ENCODE results near the gene SSR4.
"Not testable (repeated sequence)": the region's sequence is repeated elsewhere in the genome, so short reads cannot be mapped to it uniquely, and the experiment has no call there.

Gene SSR4
- 51.3 to 148 (median 98.3) reads per million in 3 experiments for total RNA-seq

DNA sequence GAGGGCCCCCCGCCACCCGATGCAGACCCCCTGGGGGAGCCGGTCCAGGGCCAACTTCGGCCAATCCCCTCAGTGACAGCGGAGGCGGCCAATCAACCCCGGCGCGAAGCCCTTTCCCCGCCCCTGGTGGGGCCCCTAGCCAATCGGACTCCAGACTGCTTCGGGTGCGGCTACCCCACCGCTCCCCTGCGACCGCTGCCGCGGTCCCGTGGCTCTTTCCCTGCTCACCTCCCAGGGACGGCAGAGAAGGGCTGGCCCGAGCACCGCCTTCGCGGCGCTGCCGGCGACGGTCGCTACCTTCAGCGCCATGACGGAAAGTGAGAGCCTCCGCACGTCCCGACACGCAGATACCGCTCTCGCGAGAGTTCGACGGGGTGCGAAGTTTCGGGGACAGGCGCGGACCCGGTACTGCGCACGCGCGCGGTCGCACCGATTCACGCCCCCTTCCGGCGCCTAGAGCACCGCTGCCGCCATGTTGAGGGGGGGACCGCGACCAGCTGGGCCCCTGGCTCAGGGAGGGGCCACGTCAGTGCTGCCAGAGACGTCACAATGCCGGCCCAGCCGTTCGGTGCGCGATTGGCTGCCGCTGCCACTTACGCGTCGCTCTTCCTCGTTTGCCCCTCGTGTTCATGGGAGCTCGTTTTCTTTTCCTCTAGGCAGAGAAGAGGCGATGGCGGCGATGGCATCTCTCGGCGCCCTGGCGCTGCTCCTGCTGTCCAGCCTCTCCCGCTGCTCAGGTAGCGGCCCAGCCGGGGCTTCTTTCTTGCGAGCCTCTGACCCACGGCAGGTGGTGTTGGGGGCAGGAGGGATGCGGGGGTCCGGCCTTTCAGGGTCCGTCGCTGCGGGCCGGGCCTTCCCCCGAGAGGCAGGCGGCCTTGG lies at the start of gene SSR4, which contains the start of gene IDH3G:
Gene SSR4 (plus strand): TSS at position 651 of the 879 bp plus-strand sequence. CDS start 20 bp downstream, at position 671.
Gene IDH3G (minus strand): TSS at position 358 of the 879 bp plus-strand sequence. CDS start 49 bp downstream, at position 309.
- peak; percentile 94 for DNase-seq

DNA sequence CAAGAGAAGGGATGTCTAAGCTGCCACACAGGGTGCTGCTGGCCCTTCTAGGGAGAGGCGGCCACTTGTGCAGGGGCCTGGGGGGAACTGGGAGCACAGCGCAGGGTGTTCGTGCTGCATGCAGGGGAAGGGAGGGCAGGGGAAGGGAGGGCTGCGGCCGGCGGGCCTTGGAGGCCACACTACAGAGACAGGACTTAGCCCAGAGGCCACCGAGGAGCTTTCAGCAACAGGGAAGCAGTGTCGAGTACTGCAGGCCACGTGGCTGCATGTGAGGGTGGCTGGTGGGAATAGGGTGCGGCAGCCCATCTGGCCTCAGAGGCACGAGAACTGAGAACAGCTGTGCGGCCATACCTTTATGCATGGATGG lies 49.4 kb upstream of the SSR4 start:
- not testable (repeated sequence) for DNase-seq

DNA sequence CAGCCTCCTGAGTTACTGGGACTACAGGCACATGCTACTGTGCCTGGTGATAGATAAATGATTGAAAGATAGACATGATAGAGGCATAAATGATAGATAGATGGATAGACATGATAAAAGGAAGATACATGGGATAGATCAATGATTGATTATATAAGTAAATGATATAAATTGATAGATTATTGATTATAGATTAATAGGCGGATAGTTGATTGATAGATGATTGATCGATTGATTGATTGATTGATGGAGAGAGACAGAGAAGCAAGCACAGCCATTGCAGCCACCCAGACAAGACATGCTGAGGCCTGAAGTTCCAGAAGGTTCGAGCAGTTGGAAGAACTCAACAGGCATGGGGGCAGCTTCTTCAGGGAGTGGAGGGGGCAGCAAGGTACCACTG lies 48.1 kb upstream of the SSR4 start:
- no peak for DNase-seq

DNA sequence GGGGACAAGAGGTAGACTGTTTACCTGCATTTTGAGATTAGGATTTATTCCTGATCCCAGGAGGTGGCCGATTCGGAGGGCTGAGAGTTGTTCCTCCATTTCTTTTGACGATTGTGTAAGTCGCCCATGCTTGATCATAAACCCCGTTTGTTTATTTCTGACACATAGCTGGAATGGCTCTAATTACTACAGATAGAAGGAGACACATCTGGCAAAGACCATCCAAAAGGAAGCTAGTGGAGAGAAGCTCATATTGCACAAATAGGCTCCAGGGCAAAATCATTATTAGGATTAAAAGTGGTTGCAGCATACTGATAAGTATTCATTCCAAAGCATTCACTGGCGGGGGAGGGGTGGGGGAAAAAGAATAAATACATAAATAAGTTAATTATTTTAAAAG lies 47.5 kb upstream of the SSR4 start:
- not testable (repeated sequence) for DNase-seq

DNA sequence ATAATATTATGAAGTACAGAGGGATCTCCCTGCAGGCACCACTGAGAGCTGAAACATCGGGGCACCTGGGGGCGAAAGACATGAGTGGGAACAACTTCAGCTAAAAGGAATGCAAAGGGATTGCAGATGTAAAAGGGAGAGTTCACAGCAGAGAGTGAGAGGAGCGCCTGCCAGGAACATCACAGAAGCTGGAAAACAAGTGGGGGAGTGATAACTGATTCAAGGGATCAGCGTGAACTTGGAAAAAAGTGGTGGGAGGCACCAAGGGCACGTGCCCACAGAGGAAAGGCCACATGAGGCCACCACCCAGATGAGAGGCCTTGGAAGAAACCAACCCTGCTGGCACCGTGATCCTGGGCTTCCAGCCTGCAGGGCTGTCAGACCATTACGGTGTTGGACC lies 45.5 kb upstream of the SSR4 start:
- DNase-seq, result not testable (repeated sequence)

DNA sequence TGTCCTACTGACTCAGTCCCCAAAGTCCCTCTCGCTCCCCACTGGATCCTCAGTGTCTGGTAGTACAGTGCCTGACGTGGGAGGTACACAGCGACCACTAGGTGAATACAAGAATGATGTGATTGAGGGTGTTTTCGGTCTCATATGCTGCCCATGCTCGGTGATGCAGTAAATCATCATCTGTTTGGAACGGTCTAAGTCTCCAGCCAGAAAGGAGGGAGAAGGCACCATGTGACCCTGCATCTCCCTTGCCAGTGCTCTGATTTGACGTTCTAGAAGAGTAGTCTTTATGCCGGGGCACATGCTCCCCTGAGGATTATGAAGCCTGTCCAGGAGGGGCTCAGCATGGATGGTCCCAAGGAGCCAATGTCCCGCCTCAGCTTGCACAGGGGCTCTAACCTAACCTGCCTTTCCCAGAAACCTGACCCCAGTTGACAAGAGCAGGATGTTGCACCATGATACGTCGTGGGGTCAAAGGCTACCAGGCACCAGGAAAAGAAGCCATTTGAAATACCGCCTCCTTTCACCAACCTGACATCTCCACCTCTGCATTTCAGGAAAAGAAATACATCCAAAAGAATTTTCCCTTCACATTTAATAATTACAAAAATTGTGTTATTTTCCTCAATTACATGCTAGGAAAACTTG lies 44.2 kb upstream of the SSR4 start:
- DNase-seq, result no peak

DNA sequence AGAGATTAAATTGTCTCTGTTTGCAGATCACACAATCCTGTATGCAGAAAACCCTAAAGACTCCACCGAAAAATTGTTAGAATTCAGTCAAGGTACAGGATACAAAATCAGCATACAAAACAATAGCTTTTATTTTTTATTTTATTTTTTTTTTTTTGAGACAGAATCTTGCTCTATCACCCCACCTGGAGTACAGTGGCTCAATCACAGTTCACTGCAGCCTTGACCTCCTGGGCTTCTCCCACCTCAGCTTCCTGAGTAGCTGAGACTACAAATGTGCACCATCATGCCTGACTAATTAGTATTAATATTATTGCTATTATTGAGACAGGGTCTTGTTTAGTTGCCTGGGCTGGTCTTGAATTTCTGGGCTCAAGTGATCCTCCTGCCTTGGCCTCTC lies 39.3 kb upstream of the SSR4 start:
- DNase-seq, result no peak

DNA sequence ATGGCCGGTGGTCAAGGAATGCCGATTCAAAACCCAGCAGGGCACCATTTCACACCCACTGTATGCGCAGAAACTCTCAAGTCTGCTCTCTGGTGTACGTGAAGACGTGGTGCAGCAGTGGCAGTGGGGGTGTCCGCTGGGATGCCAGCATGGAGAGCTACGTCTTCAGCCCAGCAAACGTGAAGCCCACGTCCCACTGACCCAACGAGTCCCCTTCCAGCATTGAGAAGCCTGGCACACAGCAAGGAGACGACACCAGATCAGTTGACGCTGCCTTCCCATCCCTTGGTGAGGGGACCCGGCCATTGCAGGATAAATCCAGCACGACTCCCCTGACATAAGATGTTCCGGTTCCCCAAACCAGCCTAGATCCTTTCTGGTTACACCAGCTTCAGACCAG lies 32.6 kb upstream of the SSR4 start:
- DNase-seq, result no peak

DNA sequence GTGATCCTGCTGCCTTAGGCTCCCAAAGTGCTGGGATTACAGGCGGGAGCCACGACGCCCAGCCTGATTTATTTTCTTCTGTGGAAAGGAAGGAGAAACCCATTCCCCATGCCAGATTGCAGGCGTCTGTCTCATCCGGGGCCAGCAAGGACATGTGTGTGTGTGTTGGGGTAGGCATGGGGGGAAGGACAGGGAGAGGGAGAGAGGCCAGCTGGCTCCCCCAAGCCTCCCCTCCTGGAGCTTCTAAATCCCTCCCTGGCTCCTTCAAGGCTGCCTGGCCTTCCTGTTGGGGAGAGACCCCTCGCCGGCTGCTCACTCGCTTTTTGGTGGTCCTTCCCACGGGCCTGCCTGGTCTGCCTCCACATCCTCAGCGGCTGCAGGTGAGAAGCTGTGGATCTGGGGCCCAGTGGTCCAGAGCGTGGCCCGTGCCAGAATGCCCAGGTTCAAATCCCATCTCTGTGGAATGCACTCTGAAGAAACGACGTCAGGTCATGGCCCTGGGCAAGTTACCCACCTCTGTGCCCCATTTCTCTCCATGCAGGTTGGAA lies 31.8 kb upstream of the SSR4 start:
- no peak for DNase-seq

DNA sequence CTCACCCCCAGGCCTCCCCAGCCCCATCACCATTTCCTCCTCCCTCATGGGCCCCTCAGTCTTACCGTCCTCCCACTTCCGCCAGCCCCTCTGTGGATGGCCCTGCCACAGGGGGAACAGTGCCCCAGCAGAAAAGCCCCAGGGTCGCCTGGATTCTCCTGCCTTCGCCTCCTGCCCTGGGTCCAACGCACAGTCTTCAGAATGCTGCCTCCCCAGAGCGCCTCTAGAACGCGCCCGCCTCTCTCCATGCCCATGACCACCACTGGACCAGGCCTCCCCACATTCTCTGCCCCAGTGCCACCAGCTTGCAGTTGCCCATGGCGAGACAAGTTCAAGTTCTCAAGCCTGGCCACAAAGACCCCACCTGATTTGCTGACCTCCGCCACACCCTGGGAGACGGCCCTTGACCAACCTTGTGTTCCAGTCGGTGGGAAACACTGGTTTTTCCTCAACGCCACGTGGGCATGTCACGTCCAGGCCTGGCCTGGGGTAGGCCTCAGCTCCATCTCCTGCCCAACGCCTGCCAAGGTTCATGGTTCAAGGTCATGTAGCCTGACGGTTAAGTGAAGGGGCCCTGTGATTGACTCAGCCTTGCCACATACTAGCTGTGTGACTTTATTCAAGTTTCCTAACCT lies 31.1 kb upstream of the SSR4 start:
- DNase-seq, result no peak

DNA sequence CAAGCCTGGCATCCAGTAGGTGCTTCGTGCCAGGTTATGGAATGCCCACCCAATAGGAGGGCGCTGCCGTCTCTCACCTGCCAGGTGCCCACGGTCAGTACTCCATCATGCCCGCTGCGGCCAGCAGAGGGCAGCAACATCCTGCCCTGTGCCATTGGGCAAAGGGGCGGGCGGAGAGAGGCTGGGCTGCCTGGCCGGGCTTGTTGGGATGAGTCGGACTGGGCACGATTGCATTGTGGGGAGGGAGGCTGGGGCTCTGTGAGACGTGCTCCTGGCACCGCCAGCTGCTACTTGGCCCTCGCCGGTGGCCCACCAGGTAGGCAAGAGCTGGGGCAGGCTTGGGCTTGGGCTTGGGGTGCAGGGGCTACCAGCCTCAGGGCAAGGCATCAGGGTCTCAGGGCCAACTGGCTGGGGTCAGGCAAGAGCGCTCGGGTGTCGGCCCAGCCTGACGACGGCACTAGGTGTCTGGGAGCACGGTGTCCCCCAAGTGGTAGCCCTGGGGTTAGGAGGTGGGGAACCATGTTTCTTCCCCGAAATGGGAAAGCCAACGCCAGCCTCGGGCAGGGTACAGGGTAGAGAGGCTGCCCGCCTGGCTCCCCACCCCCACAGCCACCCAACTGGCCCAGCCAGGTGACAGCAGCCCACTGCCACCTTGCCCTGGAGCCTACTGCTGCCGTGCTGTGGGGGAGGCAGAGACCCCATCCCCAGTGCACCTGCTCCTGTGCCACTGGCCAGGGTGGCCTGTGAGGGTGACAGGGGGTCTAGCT lies 30.3 kb upstream of the SSR4 start, which contains the start of gene PLXNB3:
Gene PLXNB3 (plus strand): TSS at position 261 of the 767 bp plus-strand sequence. CDS start 1,287 bp downstream, outside the sequence.
- peak; percentile 65 for DNase-seq

DNA sequence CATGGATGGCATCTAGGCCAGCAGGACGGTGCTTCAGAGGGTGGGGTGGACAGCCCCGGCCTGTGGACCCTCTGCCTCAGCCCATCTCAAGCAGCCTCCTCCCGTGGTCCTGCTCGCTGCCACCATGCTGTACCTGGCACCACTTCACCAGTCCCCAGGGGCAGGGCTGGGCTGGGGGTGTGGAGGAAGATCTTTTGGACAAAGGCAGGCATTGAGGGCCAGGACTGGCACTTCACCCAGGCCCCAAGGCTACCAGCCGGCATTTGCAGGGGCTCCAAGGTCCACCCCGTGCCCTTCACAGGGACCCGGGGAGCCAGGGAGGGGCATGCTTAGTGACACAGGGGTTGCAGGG lies 29.7 kb upstream of the SSR4 start:
- DNase-seq, result no peak

DNA sequence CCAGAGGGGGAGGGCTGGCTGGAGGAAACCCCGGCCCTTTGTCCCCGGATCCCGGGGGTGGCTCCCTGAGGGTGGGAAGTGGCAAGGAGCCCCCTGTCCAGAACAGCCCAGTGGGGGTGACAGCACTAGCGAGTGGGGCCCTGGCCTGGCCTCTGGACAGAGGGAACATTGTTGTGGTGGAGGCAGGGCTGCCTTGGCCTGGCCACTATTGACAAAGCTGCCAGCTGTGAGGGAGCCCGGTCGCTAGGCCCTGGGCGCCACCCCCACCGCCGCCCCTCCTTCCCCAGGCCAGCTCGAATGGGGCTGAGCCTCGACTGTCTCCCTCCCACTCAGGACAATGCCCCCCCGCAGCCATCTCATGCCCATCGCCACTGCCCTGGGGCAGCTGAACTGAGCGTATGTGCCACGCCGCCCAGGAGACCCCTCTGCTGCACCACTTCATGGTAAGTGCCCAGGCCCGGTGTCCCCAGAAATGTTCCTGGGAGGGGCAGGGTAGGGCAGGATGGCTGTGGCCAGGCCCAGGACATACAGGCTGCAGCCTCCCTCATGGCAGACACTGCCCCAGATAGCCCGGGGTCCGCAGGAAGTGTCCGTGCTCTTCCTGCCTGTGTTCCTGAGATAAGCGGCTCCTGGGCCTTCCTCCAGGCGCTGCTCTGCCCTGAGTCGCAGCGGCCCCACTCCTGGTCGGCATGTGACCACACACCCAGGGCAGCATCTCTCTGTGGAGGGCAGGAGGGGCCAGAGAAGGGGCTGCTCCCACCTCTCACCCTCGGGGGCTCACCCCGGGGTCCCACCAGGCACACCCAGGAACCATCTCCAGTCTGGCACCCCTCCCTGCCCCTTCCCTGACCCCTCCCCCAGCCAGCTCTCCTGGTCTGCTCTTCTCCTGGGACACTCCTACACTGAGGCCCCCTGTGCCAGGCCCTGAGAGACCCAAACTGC lies 29.1 kb upstream of the SSR4 start:
- no peak for DNase-seq

DNA sequence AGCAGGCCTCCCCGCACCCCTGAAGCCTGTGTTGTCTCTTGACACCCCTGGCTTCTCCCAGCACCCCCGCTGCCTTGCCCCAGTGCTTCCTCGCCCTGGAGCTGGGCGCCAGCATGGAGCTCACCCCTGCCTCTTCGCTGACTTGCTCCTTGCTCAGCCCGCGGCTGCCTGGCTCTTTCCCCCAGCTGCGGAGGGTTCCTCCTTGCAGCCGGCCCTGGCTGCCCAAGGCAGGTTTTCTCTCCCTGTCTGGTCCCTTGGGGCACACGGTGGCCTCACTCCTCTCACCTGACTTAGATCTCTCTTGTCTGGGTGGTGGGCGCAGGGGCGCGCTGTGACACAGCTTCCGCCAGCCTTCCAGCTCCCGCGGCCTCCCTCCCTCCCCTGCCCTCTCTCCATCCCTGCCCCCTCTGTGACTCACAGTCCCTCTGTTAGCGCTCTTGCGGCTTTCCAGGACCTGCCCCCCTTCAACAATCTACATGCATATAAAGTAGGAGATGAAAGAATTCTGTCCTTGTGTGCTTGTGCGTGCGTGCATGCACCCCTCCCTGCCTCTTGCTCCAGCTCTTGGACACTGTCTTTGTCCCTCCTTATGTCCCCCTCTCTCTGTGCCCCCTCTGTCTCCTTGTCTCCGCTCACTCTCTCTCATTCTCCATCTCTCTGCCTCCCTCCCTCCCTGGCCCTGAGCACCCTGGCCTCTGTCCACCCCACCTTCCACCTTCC lies 28.2 kb upstream of the SSR4 start:
- no peak for DNase-seq

DNA sequence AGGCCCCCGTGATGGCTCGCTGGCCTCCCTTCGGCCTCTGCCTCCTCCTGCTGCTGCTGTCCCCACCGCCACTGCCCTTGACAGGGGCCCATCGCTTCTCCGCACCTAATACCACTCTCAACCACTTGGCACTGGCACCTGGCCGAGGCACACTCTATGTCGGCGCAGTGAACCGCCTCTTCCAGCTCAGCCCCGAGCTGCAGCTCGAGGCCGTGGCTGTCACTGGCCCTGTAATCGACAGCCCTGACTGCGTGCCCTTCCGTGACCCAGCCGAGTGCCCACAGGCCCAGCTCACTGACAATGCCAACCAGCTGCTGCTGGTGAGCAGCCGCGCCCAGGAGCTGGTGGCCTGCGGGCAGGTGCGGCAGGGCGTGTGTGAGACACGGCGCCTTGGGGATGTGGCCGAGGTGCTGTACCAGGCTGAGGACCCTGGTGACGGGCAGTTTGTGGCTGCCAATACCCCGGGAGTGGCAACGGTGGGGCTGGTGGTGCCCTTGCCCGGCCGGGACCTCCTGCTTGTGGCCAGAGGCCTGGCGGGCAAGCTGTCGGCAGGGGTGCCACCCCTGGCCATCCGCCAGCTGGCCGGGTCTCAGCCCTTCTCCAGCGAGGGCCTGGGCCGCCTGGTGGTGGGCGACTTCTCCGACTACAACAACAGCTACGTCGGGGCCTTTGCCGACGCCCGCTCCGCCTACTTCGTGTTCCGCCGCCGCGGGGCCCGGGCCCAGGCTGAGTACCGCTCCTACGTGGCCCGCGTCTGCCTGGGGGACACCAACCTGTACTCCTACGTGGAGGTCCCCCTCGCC lies 27.4 kb upstream of the SSR4 start:
- DNase-seq, result no peak

DNA sequence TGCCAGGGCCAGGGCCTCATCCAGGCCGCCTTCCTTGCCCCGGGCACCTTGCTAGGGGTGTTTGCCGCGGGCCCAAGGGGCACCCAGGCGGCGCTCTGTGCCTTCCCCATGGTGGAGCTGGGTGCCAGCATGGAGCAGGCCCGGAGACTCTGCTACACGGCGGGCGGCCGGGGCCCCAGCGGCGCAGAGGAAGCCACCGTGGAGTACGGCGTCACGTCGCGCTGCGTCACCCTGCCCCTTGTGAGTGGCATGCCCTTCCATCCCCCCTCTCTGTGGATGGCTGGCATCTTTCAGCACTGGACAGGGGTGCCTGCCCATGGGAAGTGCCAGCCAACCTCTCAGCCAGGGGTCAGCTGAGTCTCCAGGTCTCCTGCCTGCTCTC lies 26.8 kb upstream of the SSR4 start:
- DNase-seq, result no peak

DNA sequence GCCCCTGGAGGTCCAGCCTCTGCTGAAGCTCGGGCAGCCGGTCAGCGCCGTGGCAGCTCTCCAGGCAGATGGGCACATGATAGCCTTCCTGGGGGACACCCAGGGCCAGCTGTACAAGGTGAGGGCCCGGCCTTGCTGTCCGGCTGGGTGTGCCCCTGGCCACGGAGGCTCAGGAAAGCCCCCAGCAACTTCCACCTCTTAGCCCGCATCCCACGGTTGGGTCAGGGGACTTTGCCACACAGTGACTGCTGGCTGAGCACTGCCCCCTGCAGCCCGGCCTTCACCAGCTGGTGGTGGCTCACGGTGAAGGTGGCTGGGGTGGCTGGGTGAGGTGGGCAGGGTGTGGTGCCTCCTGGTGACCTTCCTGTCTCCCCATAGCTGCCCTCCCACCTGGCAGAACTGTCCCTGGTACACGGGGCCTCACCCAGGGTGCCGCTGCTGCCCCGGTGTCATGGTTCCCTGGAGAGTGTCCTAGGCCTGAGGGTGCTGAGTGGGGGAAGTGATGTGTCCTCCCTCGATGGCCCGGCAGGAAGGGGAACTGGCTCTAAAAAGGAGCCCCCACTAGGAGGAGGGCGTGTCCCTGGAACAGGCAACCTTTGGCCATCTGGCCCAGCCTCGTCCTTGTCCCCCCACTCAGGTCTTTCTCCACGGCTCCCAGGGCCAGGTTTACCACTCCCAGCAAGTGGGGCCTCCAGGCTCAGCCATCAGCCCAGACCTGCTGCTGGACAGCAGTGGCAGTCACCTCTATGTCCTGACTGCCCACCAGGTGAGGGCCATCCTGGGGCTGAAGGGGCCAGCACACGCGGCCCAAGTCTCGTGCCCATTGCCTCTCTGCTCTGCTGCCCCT lies 25.9 kb upstream of the SSR4 start:
- DNase-seq, result no peak

DNA sequence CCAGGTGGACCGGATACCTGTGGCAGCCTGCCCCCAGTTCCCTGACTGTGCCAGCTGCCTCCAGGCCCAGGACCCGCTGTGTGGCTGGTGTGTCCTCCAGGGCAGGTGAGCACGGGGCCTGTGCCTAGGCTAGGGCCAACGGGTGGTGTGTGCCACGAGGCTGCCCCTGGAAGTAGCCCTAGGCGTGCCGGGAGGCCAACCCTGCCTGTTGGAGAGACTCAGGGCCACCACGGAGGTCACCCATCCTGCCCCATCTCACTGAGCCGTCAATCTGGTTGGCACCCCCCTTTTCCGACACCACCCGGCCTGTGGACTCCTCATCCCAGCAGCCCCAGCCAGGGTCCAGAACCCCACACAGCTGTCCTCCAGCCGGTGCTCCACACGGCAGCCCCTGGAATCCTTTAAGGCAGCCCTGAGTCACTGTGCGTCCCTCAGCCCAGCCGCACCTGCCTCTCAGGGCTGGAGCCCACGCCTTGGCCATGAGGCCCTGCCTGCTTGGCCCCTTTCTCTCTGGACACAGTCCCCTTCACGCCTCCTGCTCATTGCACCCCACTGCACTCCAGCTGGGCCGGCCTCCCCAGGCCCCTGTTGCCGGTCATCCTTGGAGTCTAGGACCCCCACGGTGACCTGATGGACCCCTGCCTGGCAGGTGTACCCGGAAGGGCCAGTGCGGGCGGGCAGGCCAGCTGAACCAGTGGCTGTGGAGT lies 25.2 kb upstream of the SSR4 start:
- DNase-seq, result no peak
